HG02870 (cell line): Measurements from ENCODE around the gene S100A12.
A peak's percentile ranks its signal among the peaks of the same experiment; 100 is the strongest.
"Not testable (repeated sequence)": the region's sequence is repeated elsewhere in the genome, so short reads cannot be mapped to it uniquely, and the experiment has no call there.

Experiments
- ATAC-seq: cut with Tn5 transposase; IDR thresholded peaks from one replicate; pipeline ENCODE4 v1.9.1; 2021; ENCODE audit warnings: mild to moderate bottlenecking, moderate library complexity; ENCODE audit not compliant: unreplicated experiment

The S100A12 gene

GRCh38 chr1:153354515-153355193 lies 20.8 kb downstream of the S100A12 start:
- no peak for ATAC-seq

DNA sequence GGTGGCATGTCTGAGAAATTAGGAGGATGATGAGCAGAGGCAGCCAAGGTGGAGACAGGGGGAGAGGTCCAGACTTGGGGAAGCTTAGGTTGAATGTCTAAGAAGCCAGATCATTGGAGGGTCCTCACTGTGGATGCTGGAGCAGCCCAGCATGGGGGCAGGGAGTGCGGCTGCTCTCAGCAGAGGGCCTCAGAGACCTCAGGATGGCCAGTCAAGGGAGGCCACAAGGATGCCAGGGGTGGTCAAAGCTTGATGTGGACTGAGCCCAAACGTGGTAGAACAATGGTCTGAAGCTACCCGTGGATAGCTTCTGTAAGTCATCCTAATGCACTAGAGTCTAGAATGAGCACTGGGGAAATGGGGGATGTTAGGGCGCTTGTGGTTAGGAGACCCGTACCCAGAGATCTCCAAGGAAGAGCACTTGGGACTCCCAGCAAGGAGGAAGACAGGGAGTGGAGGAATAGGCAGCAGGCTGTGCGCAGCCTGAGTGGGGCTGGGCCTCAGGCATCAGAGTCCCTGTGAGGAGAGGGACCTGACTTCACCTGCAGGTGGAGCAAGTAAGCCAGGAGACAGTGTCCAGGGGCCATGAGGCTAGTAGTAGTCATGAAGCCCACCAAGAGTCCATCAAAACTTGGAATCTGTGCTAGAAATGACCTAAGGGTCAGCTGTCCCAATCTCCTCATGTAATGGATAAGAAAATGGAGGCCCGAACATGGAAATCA lies 22.0 kb downstream of the S100A12 start:
- ATAC-seq: no peak

- ATAC-seq: peak; percentile 53
Measured at GRCh38 chr1:153352523-153352922, 22.9 kb downstream of the S100A12 start.

DNA sequence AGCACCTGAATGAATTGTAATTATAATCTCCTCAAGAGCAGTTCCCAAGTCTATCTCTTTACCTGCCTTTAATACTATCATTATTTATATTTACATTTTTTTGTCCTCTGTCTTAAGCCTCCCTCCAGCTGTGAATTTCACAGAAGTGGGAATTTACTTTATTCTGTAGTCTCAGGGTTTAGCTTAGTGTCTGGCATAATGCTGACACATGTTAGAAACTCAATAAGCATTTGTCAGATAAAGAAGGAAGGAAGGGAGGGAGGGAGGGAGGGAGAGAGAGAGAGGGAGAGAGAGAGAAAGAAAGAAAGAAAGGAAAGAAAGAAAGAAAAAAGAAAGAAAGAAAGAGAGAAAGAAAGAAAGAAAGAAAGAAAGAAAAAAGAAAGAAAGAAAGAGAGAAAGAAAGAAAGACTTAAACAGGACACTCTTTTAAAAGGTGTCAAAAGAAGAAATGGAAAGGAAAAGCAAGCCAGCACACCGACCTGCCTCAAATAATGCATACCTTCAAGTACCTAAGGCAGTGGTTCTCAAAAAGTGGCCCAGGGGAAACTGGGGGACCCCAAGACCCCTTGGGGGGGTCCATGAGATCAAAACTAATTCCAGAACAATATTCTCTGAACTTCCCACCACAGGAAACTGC lies 25.0 kb downstream of the S100A12 start:
- ATAC-seq: no peak

DNA sequence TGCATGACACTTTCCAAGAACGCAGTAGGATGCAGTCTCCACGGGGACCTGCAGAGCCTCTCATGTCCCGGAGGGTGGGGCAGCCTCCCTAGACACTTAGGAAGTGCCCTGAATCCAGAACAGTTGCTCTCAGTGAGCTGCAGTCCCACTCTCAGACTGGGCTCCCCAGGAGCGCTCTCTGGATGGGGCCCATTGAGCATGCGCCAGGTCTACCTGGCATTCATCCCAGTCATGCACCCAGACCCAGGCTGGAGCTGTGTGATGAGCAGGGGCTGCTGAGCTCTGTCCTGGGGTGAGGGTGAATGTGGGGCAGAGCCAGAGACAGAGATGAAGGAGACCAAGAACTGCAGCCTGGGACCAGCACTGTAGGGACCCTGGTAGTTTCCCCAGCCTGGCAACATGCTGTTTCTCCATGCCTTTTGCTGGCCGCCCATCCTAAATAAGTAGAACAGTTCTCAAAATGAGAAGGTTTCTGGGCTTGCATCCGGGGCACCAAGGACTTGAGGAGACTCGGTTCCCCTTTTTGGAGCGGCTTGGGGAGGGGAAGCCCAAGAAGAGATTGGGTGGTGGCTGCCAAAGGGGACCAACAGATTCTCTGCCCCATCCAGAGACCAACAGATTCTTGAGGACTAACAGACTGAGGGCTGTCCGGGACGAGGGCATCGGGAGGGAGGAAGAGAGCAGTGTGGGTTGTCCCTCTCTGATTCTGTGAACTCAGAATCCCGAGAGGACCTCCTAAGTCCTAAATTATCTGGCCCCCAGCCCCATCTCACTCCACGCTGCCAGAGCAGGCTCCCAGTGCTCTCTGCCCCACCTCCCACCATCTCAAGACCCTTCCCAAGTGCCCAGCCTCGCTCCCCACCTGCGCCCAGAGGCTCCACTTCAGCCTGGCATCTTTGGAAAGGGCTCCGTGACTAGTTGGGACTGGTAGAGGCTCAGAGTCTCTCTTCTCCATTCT lies 25.8 kb downstream of the S100A12 start:
- ATAC-seq: no peak

DNA sequence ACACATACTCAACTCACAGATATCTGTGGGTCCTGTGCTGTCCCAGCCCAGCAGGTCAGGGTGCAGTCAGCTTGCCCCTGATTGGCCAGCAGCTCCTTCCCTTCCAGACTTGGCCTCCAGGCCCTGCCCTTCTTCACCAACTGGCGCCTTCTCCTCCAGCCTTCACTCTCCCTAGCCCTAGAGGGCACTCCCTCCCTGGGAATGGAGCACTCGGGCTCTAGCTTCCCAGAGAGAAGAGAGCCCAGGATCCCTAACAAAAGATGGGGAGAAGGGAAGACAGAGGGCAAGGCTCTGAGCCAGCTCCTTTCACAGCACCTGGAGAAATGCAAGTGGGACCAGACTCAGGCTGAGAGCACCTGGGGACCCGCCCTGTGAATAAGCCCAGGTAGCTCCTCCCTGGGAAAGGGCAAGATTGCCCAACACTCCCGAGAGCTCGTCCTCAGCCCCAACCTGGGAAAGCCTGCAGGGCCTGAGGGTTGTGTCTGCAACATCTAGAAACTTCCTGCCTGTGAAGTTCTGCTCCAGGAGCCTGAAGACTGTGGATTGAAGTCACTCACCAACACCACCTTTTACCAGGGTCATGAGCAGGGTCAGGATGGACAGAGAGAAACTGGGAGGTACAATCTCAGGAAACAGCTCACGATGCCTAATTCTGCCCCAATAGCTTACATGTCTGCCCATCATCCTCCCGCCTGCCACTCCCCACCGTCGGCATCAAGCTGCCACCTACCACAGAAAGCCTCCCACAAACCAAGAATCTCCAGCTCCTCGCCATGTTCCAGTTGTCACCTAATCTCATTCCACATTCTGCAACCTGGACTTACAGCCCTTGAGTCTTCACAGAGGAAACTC lies 26.7 kb downstream of the S100A12 start, which contains the start of gene PGLYRP4:
Gene PGLYRP4, minus strand, starts transcription at position 331 of the 852 bp plus-strand sequence. CDS start 909 bp downstream, outside the sequence.
- no peak for ATAC-seq

DNA sequence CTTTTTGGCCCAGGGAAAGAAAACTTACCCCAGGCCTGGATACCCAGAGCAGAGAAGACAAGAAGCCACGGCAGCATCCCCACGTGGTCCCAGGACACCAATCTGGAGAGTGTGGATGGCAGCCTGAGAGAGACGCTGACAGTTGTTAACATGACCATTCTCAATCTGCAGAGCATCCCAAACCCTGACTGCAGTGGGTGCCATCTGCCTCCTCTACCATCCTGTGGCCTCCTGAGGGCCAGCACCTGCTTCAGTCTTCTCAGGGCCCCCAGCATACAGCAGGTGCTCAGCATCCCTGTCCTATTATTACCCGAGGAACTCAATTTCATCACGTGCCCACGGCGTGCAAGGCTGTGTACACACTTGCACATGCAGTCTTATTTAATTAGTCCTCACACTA lies 27.6 kb downstream of the S100A12 start:
- no peak for ATAC-seq

DNA sequence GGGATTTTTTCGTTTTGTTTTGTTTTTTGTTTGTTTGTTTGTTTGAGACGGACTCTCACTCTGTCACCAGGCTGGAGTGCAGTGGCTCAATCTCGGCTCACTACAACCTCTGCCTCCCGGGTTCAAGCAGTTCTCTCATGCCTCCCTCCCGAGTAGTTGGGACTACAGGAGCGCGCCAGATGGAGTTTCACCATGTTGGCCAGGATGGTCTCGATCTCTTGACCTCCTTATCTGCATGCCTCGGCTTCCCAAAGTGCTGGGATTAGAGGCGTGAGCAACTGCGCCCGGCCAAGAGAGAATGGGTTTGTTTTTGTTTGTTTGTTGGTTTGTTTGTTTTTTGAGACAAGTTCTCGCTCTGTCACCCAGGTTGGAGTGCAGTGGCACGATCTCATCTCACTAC lies 28.4 kb downstream of the S100A12 start:
- not testable (repeated sequence) for ATAC-seq

GRCh38 chr1:153346077-153346723 lies 29.2 kb downstream of the S100A12 start:
- ATAC-seq: no peak

GRCh38 chr1:153345187-153346076 lies 30.0 kb downstream of the S100A12 start:
- no peak for ATAC-seq

GRCh38 chr1:153344718-153345025 lies 30.7 kb downstream of the S100A12 start:
- no peak for ATAC-seq

- no peak for ATAC-seq
Measured at GRCh38 chr1:153343811-153344717, 31.4 kb downstream of the S100A12 start.

DNA sequence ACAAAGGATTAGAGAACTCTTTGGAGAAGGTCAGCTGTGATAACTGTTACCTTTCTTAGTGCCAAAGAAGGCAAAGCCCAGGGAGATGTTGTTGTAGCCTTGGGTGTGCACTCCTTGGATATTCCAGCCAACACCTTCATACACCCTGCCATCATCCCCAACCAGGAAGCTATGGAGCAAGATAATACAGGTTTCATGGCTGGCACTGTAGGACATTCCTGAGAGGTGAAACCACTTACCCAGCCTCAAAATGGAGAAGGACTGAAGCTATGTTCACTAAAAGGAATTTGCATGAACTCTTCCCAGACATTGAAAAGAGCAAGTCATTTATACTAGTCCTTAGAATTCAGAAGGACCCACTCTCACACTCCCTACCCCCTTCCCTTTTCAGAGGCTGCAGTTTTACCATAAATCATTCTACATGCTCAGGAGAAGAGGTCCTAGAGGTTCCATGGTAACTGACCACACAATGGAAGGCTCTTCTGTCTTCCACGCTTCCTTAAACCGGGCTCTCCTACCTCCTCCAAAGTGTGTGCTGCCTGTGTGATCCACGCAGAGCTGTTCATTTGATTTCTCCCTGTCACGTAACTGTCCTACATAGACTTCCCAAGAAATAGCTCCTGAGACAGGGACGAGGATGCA lies 32.3 kb downstream of the S100A12 start:
- ATAC-seq: no peak

DNA sequence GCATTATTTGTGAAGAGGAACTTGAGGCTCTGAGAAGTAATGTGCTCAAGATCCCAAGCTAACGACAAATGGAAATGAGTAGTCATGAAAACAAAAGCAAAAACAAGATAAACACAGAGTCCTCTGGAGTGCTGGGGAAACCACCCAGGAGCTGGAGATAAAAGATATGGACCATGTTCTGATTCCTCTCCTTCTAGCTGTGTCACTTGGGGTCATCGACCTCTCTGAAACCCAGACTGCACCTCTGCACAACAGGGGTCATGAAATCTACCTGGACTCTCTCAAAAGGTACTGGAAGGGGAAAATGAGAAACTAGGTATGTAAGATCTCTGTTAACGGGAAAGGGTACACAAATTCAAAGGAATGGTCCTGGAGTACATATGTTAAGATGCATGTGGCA lies 33.2 kb downstream of the S100A12 start:
- no peak for ATAC-seq

DNA sequence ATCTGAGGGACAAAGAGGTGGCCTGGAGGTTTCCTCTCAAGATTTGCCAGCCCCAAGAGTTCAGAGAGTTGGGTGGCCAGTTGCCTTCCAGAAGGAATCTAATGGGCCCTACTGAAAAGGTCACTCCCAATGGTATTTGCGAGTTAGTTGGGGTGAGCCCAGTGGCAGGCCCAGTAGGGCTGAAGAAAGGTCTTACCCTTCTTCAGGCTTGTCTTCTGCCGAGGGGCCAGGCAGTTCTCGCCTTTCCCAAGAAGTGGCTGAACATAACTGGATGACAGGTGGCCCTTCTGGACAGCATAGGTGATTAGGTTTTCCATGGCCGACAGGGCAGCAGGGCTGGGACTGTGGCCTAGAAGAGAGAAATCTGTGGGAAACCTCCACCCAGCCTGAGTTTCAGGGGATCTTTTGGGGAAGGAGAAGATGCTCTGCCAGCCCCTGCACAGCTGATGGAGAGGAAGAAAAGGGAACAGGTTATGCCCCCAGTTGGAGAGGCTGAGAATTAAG lies 33.9 kb downstream of the S100A12 start:
- no peak for ATAC-seq

DNA sequence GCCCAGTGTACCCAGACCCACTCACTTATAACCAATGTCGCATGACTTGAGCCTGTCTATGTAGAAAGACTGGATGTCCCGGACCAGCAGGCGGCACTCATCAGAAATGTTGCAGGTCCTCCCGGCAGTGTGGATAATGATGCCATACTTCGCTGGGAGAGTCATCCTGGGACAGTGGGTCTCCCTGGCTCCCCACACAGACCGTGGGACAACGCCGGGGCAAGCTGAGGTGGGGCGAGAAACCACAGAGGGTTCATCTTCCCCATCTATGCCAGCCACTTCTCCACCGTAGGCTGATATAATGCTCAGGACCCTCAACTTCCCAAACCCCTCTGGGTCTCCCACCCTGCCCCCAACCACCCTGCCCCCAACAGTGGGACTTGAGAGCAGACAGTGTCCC lies 35.1 kb downstream of the S100A12 start:
- no peak for ATAC-seq

DNA sequence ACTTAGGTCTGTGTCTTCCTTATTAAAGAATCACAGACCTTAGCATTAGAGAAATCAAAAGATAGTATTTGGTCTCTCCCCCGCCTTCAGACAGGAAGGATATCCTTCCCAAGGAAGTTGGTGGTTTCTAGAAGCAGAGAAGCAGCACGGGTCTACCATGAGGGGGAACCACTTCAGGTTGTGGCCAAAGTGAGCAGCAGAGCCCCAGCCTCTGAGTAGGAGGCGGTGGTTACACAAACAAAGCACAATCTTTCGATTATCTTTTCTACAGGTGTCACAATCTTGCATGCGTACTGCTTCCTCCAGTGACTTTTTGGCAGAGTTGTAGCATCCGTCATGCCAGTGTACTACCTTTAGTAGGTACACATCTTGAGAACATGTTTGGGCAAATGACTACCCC lies 35.6 kb downstream of the S100A12 start:
- no peak for ATAC-seq
